GM19328 (cell line): ENCODE measurements around the gene GALM.
"Not testable (repeated sequence)": the region's sequence is repeated elsewhere in the genome, so short reads cannot be mapped to it uniquely, and the experiment has no call there.

Experiments used
- ATAC-seq: cut with Tn5 transposase; IDR thresholded peaks from one replicate; pipeline ENCODE4 v1.9.1; 2021; ENCODE audit warnings: mild to moderate bottlenecking, moderate library complexity; ENCODE audit not compliant: unreplicated experiment

GALM gene

DNA sequence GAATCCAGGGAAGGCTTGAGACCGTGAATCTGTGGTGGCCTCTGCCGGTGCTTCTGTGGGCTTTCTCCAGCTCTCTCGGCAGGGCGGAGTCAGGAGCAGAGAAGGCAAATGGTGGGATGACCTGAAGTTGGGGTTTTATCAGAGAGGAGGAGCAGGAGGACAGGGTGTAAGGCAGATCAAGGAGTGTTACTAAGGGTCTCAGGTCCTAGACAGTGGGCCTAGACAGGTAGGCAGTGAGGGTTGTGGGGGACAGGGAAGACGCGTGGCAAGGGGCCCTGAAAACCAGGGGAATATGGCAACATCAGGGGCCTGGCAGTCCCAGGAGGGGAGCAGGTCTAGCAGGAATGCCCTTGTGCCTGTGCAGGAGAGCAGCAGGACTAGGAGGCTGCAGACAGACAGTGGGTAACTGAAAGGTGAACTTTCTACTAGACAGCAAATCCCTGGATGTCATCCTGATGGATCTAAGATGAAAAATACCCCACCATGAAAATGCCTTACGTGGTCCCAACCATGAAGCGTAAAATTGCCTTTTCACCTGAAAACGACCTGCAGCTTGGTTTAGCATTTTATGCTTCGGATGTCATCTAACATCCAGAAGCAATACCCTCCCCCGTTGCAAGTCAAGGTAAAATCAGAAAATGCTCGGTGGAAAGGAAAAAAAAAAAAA is 43.1 kb downstream of the GALM start:
- ATAC-seq, result no peak

- ATAC-seq, result peak; percentile 52
Measured at GRCh38 chr2:38709567-38710194, 43.8 kb downstream of the GALM start.

DNA sequence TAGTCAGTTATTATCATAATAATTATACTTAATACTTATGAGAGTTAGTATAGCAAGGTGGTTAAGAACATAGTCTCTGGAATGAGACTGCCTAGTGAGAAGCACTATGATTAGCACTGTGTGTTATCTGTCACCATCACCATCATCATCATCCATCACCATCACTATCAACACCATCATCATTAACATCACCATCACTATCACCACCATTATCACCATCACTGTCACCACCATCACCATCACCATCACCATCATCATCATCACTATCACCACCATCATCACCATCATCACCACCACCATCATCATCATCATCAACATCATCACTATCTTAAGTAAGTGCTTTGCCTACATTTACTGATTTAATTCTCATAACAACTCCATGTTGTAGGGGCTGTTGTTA is 45.6 kb downstream of the GALM start:
- ATAC-seq, result no peak

GRCh38 chr2:38712413-38712812 is 46.5 kb downstream of the GALM start:
- no peak for ATAC-seq

GRCh38 chr2:38712871-38713270 is 47.0 kb downstream of the GALM start:
- no peak for ATAC-seq

DNA sequence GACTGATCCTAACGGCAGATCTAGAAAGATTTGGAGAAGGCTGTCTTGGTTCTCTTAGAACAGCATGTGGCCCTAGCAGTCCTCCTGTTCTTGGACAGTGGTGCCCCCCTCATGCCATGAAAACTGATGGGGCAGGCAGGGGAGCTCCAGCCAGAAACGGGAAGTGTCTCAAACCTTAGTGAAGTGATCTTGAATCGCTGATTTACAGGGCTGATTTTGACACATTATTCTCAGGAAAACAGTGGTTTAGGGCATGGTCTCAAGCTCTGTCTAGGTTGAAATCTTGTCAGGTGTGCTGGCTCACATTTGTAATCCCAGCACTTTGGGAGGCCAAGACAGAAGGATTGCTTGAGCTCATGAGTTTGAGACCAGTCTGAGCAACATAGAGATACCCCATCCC is 47.4 kb downstream of the GALM start:
- ATAC-seq, result no peak

DNA sequence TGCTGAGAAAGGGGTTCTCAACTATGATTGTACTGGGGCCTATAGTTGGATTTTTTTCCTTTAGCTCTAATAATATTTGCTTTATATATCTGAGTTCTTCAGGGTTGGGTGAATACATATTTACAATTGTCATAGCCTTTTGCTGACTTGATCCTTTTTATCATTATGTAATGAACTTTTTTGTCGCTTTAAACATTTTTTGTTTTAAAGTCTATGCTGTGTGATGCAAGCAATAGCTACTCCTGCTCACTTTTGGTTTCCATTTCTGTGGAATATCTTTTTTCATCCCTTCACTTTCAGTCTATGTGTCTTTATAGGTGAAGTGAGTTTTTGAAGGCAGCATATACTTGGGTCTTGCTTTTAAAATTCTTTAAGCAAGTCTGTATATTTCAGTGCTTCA is 49.0 kb downstream of the GALM start:
- not testable (repeated sequence) for ATAC-seq

GRCh38 chr2:38716185-38716584 is 50.3 kb downstream of the GALM start:
- ATAC-seq, result no peak

GRCh38 chr2:38718601-38719000 is 52.7 kb downstream of the GALM start:
- no peak for ATAC-seq

DNA sequence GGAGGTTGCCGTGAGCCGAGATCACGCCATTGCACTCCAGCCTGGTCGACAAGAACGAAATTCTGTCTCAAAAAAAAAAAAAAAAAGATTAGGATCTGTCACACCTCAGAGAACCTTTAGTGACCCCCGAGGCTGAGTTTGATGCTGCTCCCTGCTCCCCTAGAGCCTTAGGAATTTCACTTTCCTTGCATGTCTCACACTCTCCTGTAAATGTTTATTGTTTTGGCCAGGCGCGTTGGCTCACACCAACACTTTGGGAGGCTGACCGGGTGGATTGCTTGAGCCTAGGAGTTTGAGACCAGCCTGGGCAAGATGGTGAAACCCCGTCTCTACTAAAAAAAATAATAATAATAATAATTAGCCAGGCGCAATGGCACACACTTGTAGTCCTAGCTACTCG is 53.8 kb downstream of the GALM start:
- ATAC-seq, result no peak

- no peak for ATAC-seq
Measured at GRCh38 chr2:38720613-38721241, 54.8 kb downstream of the GALM start.

GRCh38 chr2:38722271-38723061 is 56.6 kb downstream of the GALM start:
- no peak for ATAC-seq

GRCh38 chr2:38723173-38723572 is 57.3 kb downstream of the GALM start:
- no peak for ATAC-seq

DNA sequence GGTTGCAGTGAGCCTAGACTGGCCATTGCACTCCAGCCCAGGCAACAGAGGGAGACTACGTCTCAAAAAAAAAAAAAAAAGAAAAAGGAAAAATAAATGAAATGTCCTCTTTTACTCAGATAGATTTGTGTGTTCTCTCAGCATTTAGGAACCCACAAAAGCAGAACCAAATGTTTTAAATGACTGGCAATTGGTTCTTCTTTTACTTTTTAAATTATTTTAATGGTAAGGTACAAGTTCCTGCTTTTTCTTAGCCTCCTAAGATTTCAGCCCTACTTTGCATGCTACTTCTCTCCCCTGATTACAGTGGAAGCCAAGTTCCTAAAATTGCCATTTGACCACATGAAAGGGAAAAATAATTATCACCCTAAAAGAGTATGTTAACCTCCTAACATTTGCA is 61.7 kb downstream of the GALM start:
- ATAC-seq, result no peak

DNA sequence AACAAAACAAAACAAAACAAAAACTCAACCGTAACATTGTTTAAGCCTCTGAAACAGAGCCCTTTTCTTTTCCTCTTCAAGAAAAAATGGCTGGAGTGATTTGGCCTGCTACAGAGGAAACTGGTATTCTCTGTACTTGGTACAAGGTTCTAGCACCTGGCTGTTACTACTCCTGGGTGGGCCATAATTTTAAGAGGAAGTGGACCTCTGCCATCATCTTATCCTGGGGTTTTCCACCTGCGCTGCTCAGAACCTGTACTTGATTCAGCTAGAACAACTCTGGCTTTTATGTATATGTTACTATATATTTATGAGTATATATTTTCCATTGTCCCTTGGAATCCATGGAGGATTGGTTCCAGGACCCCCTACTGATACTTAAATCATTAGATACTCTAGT is 62.8 kb downstream of the GALM start:
- ATAC-seq, result no peak

GRCh38 chr2:38731090-38731489 is 65.2 kb downstream of the GALM start:
- ATAC-seq, result no peak

DNA sequence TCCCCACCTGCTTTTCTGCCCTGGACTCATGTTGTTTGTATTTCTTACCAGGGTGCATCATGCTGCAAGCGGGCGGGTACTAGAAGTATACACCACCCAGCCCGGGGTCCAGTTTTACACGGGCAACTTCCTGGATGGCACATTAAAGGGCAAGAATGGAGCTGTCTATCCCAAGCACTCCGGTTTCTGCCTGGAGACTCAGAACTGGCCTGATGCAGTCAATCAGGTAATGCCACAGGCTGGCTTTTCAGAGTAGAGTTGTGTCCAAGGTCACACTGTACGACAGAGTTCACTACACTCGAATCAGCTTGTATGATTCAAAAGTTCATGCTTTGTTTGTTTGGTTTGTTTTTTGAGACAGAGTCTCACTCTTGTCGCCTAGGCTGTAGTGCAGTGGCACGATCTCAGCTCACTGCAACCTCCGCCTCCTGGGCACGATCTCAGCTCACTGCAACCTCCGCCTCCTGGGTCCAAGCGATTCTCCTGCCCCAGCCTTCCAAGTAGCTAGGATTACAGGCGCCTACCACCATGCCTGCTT is 65.8 kb downstream of the GALM start:
- ATAC-seq, result no peak

DNA sequence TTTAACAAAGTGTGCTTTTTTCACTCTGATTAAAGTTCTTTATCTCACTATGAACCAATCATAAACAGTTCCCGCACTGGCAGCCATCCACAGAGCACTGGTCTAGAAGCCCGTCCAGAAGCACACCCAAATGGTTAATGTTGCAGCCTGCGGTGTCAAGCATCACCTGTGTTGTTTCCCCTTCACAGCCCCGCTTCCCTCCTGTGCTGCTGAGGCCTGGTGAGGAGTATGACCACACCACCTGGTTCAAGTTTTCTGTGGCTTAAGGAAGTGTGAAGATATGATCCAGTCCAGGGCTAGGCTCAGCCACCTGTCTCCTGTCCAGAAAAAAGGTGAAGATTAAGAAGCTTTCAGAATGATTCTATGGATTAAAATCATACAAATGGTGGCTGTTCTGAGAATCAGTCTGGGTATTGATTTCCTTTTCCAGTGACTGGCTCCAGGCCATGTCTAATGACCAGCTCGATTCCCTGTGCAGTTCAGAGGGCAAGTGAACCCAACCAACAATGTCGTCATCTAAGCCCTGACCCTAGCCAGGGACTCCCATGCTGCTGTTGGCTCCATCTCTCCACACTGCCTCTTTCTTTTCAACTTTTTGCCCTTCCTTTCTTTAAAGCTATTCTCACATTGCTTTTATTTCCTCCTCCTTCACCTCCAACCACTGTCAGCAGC is 67.5 kb downstream of the GALM start:
- ATAC-seq, result no peak

GRCh38 chr2:38734299-38735058 is 68.6 kb downstream of the GALM start:
- ATAC-seq, result no peak

DNA sequence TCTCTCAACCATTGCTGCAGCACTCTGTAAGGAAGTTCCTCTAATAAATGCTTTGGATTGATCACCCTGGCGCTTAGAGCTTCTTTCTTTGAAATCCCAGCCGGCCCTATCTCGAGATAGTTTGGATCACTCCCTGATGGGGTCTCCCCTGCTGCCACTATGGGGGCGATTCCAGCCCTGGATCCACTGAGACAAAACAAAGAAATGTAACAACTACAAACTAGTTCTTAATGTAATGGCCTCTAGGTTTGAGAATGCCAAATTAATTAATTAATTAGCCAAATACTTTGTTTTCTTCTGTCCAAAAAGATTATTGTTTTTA is 70.0 kb downstream of the GALM start:
- ATAC-seq, result no peak
